Loucy (cell line): ENCODE data around the gene GNLY.

ENCODE experiments used
- H2AFZ ChIP-seq: fragments of 200-600 bp; sonication (generic); 2 replicates; pipeline ENCODE4 v1.6.0; 2016; ENCODE audit warnings: antibody characterized with exemption, mild to moderate bottlenecking, low read length, moderate library complexity
- H3F3A ChIP-seq: fragments of 200-600 bp; 2 replicates; pipeline ENCODE4 v1.6.0; 2016; ENCODE audit warnings: antibody characterized with exemption, low read depth, mild to moderate bottlenecking
- H3K27me3 ChIP-seq: fragments of 200-600 bp; sonication (generic); 2 replicates; pipeline ENCODE4 v1.6.1; 2014; ENCODE audit warnings: low read length, mild to moderate bottlenecking; ENCODE audit not compliant: insufficient read depth, poor library complexity, severe bottlenecking
- H3K36me3 ChIP-seq: fragments of 200-600 bp; sonication (generic); 2 replicates; pipeline ENCODE4 v1.6.1; 2016; ENCODE audit warnings: low read length; ENCODE audit not compliant: insufficient read depth
- H3K4me1 ChIP-seq: fragments of 200-600 bp; sonication (generic); 2 replicates; pipeline ENCODE4 v1.5.1; 2014; ENCODE audit warnings: low read length, mild to moderate bottlenecking; ENCODE audit not compliant: insufficient read depth, poor library complexity, severe bottlenecking
- H3K4me2 ChIP-seq: fragments of 200-600 bp; sonication (generic); 2 replicates; pipeline ENCODE4 v1.6.0; 2014; ENCODE audit warnings: antibody characterized with exemption, low read length, low read depth, mild to moderate bottlenecking; ENCODE audit not compliant: poor library complexity, severe bottlenecking
- H3K4me3 ChIP-seq: fragments of 200-600 bp; sonication (generic); 2 replicates; pipeline ENCODE4 v1.5.1; 2014; ENCODE audit warnings: low read length, mild to moderate bottlenecking, mixed read lengths; ENCODE audit not compliant: poor library complexity, severe bottlenecking
- H3K79me2 ChIP-seq: fragments of 200-600 bp; sonication (generic); 2 replicates; pipeline ENCODE4 v1.6.1; 2014; ENCODE audit warnings: low read length; ENCODE audit not compliant: insufficient read depth
- H3K9ac ChIP-seq: fragments of 200-600 bp; sonication (generic); 2 replicates; pipeline ENCODE4 v1.6.0; 2014; ENCODE audit warnings: mild to moderate bottlenecking, low read depth, low read length, moderate library complexity; ENCODE audit not compliant: poor library complexity, severe bottlenecking
- H3K9me2 ChIP-seq: fragments of 200-600 bp; sonication (generic); replicated peaks from 2 replicates; pipeline ENCODE4 v1.6.1; 2016; ENCODE audit warnings: low read depth, low read length, mixed read lengths
- H3K9me3 ChIP-seq: fragments of 200-600 bp; sonication (generic); 2 replicates; pipeline ENCODE4 v1.6.1; 2014; ENCODE audit warnings: mild to moderate bottlenecking, antibody characterized with exemption, low read length, low read depth; ENCODE audit not compliant: insufficient read depth
- H4K20me1 ChIP-seq: fragments of 200-600 bp; sonication (generic); 2 replicates; pipeline ENCODE4 v1.6.0; 2014; ENCODE audit warnings: antibody characterized with exemption, low read length, mild to moderate bottlenecking; ENCODE audit not compliant: insufficient read depth, poor library complexity, severe bottlenecking
- EZH2phosphoT487 ChIP-seq: fragments of 200-600 bp; IDR thresholded peaks from 2 replicates; pipeline ENCODE4 v1.6.1; 2018; ENCODE audit warnings: antibody characterized with exemption, mild to moderate bottlenecking, moderate library complexity, borderline replicate concordance
- TF ChIP-seq, protein P1 (sequence below): fragments of 200-600 bp; sonication (generic); conservative IDR thresholded peaks from 2 replicates; pipeline ENCODE4 v1.5.1; 2014; ENCODE audit warnings: mild to moderate bottlenecking, antibody characterized with exemption, low read length

GNLY gene

DNA sequence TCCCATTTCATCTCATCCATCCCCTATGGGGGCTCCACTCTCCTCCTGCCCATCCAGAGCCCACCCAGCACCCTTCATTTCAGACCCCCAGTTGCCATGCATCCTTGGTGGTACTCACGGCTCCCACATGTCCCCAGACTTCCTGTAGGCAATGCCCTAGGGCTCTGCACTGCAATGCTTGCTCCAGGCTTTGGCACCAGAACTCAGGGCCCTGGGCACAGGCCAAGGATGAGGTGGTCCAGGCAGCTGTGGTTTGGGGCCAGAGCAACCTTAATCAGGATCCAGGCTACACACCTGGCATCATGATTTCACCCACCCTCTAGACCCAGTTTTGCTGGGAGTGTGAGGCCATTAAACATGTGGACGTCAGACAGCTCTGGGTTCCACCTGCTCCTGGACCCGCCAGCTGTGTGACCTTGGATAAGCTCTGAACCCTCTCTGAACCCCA is 26.6 kb upstream of the GNLY start:
- no peak overlapping the region for H3K9ac ChIP-seq
- no peak overlapping the region for H2AFZ ChIP-seq
- H3K36me3 ChIP-seq: no peaks in the 10 kb centered on the region
- H3F3A ChIP-seq: no peaks in the 10 kb centered on the region
- no peaks in the 10 kb centered on the region for H3K27me3 ChIP-seq
- TF ChIP-seq, protein P1, sequence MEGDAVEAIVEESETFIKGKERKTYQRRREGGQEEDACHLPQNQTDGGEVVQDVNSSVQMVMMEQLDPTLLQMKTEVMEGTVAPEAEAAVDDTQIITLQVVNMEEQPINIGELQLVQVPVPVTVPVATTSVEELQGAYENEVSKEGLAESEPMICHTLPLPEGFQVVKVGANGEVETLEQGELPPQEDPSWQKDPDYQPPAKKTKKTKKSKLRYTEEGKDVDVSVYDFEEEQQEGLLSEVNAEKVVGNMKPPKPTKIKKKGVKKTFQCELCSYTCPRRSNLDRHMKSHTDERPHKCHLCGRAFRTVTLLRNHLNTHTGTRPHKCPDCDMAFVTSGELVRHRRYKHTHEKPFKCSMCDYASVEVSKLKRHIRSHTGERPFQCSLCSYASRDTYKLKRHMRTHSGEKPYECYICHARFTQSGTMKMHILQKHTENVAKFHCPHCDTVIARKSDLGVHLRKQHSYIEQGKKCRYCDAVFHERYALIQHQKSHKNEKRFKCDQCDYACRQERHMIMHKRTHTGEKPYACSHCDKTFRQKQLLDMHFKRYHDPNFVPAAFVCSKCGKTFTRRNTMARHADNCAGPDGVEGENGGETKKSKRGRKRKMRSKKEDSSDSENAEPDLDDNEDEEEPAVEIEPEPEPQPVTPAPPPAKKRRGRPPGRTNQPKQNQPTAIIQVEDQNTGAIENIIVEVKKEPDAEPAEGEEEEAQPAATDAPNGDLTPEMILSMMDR: no peak
- TF ChIP-seq EZH2phosphoT487: no peak
- no peak overlapping the region for H3K4me2 ChIP-seq
- no peaks in the 10 kb centered on the region for H4K20me1 ChIP-seq
- no peak overlapping the region for H3K4me3 ChIP-seq
- no peaks in the 10 kb centered on the region for H3K4me1 ChIP-seq
- no peaks in the 10 kb centered on the region for H3K9me2 ChIP-seq
- no peaks in the 10 kb centered on the region for H3K79me2 ChIP-seq
- no peaks in the 10 kb centered on the region for H3K9me3 ChIP-seq

DNA sequence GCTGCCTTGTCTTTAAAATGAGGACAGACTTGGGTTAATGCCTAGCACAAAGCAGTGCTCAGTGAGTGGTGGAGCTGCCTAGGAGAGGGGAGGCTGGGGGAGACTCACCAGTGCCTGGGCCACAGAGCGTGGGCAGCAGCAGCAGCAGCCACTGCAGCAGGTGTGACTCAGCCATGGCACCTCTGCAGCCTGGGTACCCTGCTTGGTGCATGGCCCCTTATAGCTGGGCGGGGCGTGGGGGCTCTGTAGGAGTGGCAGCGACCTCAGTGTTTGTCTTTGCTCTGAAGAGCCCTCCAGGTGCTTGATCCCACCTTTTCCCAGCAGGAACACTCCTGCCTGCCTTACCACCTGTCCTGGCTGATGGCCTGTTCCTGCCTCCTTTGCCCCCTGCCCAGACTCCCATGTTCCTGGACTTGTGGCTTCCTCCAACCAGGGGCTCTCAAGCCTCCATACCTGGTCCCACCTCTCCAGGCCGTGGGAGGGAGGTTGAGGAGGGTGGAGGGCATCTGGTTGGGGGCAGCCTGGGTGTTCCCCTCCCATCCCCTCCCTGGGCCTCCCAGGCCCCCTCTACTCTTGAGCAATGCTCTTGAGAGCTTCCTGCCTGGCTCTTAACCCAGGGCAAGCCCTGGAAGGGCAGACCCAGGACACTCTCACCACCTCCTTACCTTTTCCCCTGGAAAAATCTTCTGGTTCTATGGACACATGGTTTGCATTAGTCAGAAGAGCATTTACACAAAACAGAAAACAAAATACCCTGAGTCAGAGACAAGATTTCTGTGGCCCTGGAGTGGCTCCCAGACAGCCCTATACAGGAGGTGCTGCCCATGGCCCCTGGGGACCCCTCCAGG is 25.9 kb upstream of the GNLY start, which contains the start of gene SFTPB:
Gene SFTPB (minus strand): TSS at position 191 of the 848 bp plus-strand sequence. CDS start 16 bp downstream, at position 175.
- Histone ChIP-seq H3K79me2 (no peaks in the 10 kb centered on the region), H3K4me2 (no peak within 1 kb of the TSS), H3K36me3 (no peaks in the 10 kb centered on the region), H3F3A (no peaks in the 10 kb centered on the region), H3K9me3 (no peaks in the 10 kb centered on the region), H4K20me1 (no peaks in the 10 kb centered on the region), H3K4me3 (no peak within 1 kb of the TSS), H3K4me1 (no peaks in the 10 kb centered on the region), H3K9ac (no peak within 1 kb of the TSS), H3K9me2 (no peaks in the 10 kb centered on the region), H3K27me3 (no peaks in the 10 kb centered on the region), H2AFZ (no peak within 1 kb of the TSS)
- no peak for TF ChIP-seq EZH2phosphoT487
- TF ChIP-seq, protein P1: no peak

DNA sequence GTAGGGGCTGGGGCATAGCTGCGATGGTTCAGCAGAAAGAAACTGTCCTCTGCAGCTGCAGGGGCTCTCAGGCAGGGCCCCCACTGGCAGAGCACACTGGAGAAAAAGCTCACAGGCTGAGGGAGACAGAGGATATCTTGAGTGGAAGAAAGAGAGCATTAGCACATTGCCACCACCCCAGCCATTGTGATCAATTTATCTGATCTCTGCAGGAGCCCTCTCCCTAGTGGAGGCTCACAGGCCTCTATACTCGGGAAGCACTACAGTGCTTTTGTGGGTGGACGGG is 25.4 kb upstream of the GNLY start:
- no peak for TF ChIP-seq EZH2phosphoT487
- TF ChIP-seq, protein P1: no peak

More for the DNA sequence above, 25.4 kb upstream of the GNLY start:
- Histone ChIP-seq H4K20me1 (no peaks in the 10 kb centered on the region), H3K4me1 (no peaks in the 10 kb centered on the region), H3K79me2 (no peaks in the 10 kb centered on the region), H3K9me2 (no peaks in the 10 kb centered on the region), H3K9ac (no peak overlapping the region), H3K9me3 (no peaks in the 10 kb centered on the region), H2AFZ (no peak overlapping the region), H3F3A (no peaks in the 10 kb centered on the region), H3K36me3 (no peaks in the 10 kb centered on the region), H3K4me3 (no peak overlapping the region), H3K4me2 (no peak overlapping the region), H3K27me3 (no peaks in the 10 kb centered on the region)
